ENCODE results near the gene RNF20. TPM values are rescaled to one million over a fixed set of nuclear protein-coding genes. Genes with fewer than 3 reads are reported as not detected.

Gene RNF20
- total and polyA plus RNA-seq, 10 of the 15 experiments (the other 5 are each of a cell fraction or from before 2014, with no cell fraction given) = 7.5 to 38.9 (median 26.7) TPM

DNA sequence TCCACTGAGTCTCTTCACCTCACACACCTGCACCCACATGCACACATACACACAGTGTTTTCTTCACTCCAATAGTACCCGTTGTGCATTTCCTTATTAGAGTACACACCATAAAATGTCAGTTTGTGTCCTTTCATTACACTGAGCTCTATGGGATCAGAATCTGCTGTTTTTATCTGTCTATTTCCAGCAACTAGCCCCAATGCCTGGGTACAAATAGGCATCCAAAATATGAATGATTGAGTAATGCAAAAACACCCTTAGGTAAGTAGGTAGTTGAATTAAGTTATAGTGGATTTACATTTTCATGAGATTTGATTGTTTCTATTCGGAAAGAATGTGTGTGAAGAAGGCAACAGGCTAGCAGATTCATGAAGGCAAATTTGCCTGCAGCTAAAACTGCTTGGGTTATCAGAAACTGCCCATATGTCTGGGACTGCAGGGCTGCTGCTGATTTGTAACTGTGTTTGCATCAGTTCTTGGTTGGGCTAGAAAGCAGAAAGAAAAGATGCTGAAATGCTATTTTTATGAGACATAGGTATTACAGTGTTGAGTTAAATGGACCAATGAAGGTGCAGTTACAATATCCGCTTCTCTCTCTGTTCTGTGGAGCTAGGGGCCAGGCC lies 34.2 kb downstream of the RNF20 start:
- TF ChIP-seq, protein P1, sequence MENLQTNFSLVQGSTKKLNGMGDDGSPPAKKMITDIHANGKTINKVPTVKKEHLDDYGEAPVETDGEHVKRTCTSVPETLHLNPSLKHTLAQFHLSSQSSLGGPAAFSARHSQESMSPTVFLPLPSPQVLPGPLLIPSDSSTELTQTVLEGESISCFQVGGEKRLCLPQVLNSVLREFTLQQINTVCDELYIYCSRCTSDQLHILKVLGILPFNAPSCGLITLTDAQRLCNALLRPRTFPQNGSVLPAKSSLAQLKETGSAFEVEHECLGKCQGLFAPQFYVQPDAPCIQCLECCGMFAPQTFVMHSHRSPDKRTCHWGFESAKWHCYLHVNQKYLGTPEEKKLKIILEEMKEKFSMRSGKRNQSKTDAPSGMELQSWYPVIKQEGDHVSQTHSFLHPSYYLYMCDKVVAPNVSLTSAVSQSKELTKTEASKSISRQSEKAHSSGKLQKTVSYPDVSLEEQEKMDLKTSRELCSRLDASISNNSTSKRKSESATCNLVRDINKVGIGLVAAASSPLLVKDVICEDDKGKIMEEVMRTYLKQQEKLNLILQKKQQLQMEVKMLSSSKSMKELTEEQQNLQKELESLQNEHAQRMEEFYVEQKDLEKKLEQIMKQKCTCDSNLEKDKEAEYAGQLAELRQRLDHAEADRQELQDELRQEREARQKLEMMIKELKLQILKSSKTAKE (IDR thresholded peaks at IDR 0.05; ENCODE audit: low read depth, poor library complexity, severe bottlenecking) = no peak
- TF ChIP-seq FOXK2 (IDR thresholded peaks at IDR 0.05) (no peak), YBX1 (IDR thresholded peaks at IDR 0.05) (no peak), RUNX3 (IDR thresholded peaks at IDR 0.05; ENCODE audit: low read length) (no peak), BHLHE40 (IDR thresholded peaks at IDR 0.05; ENCODE audit: borderline replicate concordance in 1 of 2, low read depth in 2 of 2, low read length in 1 of 2) (no peak), RBBP5 (conservative IDR thresholded peaks at IDR 0.05) (no peak), FOS (IDR thresholded peaks at IDR 0.05; ENCODE audit: borderline replicate concordance, extremely low read depth, insufficient read length) (no peak), IRF4 (IDR thresholded peaks at IDR 0.05; ENCODE audit: low read depth, low read length) (no peak)
- TF ChIP-seq, protein P2, sequence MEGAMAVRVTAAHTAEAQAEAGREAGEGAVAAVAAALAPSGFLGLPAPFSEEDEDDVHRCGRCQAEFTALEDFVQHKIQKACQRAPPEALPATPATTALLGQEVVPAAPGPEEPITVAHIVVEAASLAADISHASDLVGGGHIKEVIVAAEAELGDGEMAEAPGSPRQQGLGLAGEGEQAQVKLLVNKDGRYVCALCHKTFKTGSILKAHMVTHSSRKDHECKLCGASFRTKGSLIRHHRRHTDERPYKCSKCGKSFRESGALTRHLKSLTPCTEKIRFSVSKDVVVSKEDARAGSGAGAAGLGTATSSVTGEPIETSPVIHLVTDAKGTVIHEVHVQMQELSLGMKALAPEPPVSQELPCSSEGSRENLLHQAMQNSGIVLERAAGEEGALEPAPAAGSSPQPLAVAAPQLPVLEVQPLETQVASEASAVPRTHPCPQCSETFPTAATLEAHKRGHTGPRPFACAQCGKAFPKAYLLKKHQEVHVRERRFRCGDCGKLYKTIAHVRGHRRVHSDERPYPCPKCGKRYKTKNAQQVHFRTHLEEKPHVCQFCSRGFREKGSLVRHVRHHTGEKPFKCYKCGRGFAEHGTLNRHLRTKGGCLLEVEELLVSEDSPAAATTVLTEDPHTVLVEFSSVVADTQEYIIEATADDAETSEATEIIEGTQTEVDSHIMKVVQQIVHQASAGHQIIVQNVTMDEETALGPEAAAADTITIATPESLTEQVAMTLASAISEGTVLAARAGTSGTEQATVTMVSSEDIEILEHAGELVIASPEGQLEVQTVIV (IDR thresholded peaks at IDR 0.05; ENCODE audit: borderline replicate concordance, partially characterized antibody) = no peak
- ChIA-PET RAD21 (ENCODE audit: unreplicated experiment) (interaction anchor here (1.4 kb wide), 1 partner anchor 119 kb away, joined by 3 read pairs; no protein-coding TSS in a partner anchor), SMC1A (ENCODE audit: uncharacterized antibody, unreplicated experiment) (interaction anchor here (1.0 to 2.2 kb wide), 3 partner anchors 28 to 109 kb away, joined by 3 to 8 read pairs (median 3); no protein-coding TSS in a partner anchor), POLR2A (no interaction called here), CTCF (interaction anchor here (0.7 to 1.7 kb wide), 8 partner anchors 10 to 144 kb away, joined by 3 to 6 read pairs (median 3); no protein-coding TSS in a partner anchor)
- peaks cover 3% of the 10 kb centered on the region in 2 experiments; a peak in 3 of 4 replicates for H3K36me3 ChIP-seq (ENCODE audit: control insufficient read depth in 2 of 2, insufficient read depth in 2 of 2, low read length in 1 of 2)
- no peak for DNase-seq (ENCODE audit: low read depth, low spot score)
- no peaks in the 10 kb centered on the region for H3K27me3 ChIP-seq (replicated peaks in 1 of 2; ENCODE audit: control insufficient read depth in 2 of 2, insufficient read depth in 2 of 2, low read length in 1 of 2)
- no peaks in the 10 kb centered on the region for H3K4me1 ChIP-seq (ENCODE audit: control insufficient read depth, insufficient read depth, low read length)
- H4K20me1 ChIP-seq (ENCODE audit: control insufficient read depth, insufficient read depth) = no peaks in the 10 kb centered on the region
- no peak overlapping the region for H3K27ac ChIP-seq (ENCODE audit: control insufficient read depth, insufficient read depth)
- no peak overlapping the region for H3K4me3 ChIP-seq
- intact Hi-C loops (cut with micrococcal nuclease; ENCODE audit: unreplicated experiment) (no loop called here), in situ Hi-C loops (cut with MboI) (no loop called here)
- H3K4me2 ChIP-seq (ENCODE audit: control insufficient read depth, insufficient read depth) = no peak overlapping the region
- no peaks in the 10 kb centered on the region for H3K79me2 ChIP-seq (ENCODE audit: control insufficient read depth, insufficient read depth, low read length)
- H2AFZ ChIP-seq (ENCODE audit: control insufficient read depth, low read depth, low read length) = no peak overlapping the region
- FAIRE-seq = no peak
- BruUV-seq (replicated peaks) = no TSS peak
- H3K9me3 ChIP-seq (replicated peaks; ENCODE audit: control insufficient read depth, insufficient read depth, low read length) = no peaks in the 10 kb centered on the region
- 95% methylated on average over 3 of the region's 3 CpGs for WGBS (ENCODE audit: insufficient coverage, insufficient replicate concordance, low lambda C conversion rate, missing lambda C conversion rate)
- no peak overlapping the region for H3K9ac ChIP-seq (ENCODE audit: control insufficient read depth, insufficient read depth, low read length)
- no peak for ATAC-seq

Measured in GM12878 (cell line).